GM19193 (cell line): ENCODE data around the gene RYR2.

Experiments
- POLR2A ChIP-seq: IDR thresholded peaks from 4 replicates; pipeline ENCODE4 v1.6.1; 2011; ENCODE audit not compliant: insufficient read depth, insufficient read length; ENCODE audit errors: extremely low read depth

Gene RYR2

GRCh38 chr1:237478082-237478481 is 436.1 kb downstream of the RYR2 start:
- no peak for TF ChIP-seq POLR2A

GRCh38 chr1:237478842-237479241 is 436.9 kb downstream of the RYR2 start:
- no peak for TF ChIP-seq POLR2A

- TF ChIP-seq POLR2A = no peak
Measured at GRCh38 chr1:237482777-237483176, 440.8 kb downstream of the RYR2 start.

GRCh38 chr1:237492359-237492758 is 450.4 kb downstream of the RYR2 start:
- TF ChIP-seq POLR2A = no peak

GRCh38 chr1:237500566-237500965 is 458.6 kb downstream of the RYR2 start:
- no peak for TF ChIP-seq POLR2A

GRCh38 chr1:237503292-237503691 is 461.3 kb downstream of the RYR2 start:
- no peak for TF ChIP-seq POLR2A

- TF ChIP-seq POLR2A = no peak
Measured at GRCh38 chr1:237507005-237507404, 465.0 kb downstream of the RYR2 start.

- no peak for TF ChIP-seq POLR2A
Measured at GRCh38 chr1:237509748-237510147, 467.8 kb downstream of the RYR2 start.

GRCh38 chr1:237525102-237525501 is 483.1 kb downstream of the RYR2 start:
- TF ChIP-seq POLR2A = no peak

GRCh38 chr1:237527761-237528160 is 485.8 kb downstream of the RYR2 start:
- no peak for TF ChIP-seq POLR2A

GRCh38 chr1:237528545-237528944 is 486.6 kb downstream of the RYR2 start:
- TF ChIP-seq POLR2A = no peak

- TF ChIP-seq POLR2A = no peak
Measured at GRCh38 chr1:237539055-237539454, 497.1 kb downstream of the RYR2 start.

- no peak for TF ChIP-seq POLR2A
Measured at GRCh38 chr1:237542525-237543418, 500.8 kb downstream of the RYR2 start.

GRCh38 chr1:237553078-237553477 is 511.1 kb downstream of the RYR2 start:
- TF ChIP-seq POLR2A = no peak

- no peak for TF ChIP-seq POLR2A
Measured at GRCh38 chr1:237556911-237557310, 514.9 kb downstream of the RYR2 start.

GRCh38 chr1:237562242-237562823 is 520.3 kb downstream of the RYR2 start:
- no peak for TF ChIP-seq POLR2A

- TF ChIP-seq POLR2A = no peak
Measured at GRCh38 chr1:237565236-237565635, 523.3 kb downstream of the RYR2 start.

GRCh38 chr1:237566581-237566980 is 524.6 kb downstream of the RYR2 start:
- no peak for TF ChIP-seq POLR2A
